Measurements from ENCODE around the gene XKR8. TPM values are rescaled to one million over a fixed set of nuclear protein-coding genes. Genes with fewer than 3 reads are reported as not detected.
A peak's percentile ranks its signal among the peaks of the same experiment; 100 is the strongest.

Gene XKR8
- total and polyA plus RNA-seq, 7 donors: 4.2 to 13.8 (median 5.4) TPM

DNA sequence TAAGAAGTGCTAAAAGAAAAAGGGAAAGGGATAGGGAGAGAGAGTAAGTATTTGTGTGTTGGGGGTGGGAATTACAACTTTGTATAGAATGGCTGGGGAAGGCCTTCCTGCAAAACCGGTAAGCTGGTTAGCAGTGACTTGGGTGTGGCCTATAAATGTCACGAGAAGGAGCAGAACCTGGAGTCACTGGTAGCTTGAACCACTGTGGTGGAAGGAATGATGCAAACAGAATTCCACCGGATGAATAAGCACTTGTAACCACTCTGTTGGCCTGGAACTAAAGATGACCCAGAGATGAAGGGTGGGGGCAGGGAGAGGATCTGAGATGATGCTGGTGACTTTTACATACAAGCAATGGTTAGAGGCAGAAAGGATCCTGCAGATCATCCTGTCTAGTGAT lies 8.9 kb downstream of the XKR8 start:
- no peak for TF ChIP-seq POLR2AphosphoS5 (IDR thresholded peaks at IDR 0.05)
- no peak for TF ChIP-seq EP300 (IDR thresholded peaks at IDR 0.05)
- TF ChIP-seq, protein P1, sequence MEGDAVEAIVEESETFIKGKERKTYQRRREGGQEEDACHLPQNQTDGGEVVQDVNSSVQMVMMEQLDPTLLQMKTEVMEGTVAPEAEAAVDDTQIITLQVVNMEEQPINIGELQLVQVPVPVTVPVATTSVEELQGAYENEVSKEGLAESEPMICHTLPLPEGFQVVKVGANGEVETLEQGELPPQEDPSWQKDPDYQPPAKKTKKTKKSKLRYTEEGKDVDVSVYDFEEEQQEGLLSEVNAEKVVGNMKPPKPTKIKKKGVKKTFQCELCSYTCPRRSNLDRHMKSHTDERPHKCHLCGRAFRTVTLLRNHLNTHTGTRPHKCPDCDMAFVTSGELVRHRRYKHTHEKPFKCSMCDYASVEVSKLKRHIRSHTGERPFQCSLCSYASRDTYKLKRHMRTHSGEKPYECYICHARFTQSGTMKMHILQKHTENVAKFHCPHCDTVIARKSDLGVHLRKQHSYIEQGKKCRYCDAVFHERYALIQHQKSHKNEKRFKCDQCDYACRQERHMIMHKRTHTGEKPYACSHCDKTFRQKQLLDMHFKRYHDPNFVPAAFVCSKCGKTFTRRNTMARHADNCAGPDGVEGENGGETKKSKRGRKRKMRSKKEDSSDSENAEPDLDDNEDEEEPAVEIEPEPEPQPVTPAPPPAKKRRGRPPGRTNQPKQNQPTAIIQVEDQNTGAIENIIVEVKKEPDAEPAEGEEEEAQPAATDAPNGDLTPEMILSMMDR (IDR thresholded peaks at IDR 0.05): no peak
- no peak for TF ChIP-seq POLR2A (IDR thresholded peaks at IDR 0.05)
- 21 to 56% methylated on average over 3 of the region's 3 CpGs for whole genome bisulfite sequencing, 2 donors
- no peak overlapping the region for H3K4me3 ChIP-seq
- peak overlapping the region in 2 of 4 donors; percentile 39 to 55 for H3K27ac ChIP-seq
- no peaks in the 10 kb centered on the region for H3K9me3 ChIP-seq
- peaks cover 8 to 49% (median 9%) of the 10 kb centered on the region in 4 donors for H3K36me3 ChIP-seq
- DNase-seq: no peak
- intact Hi-C loops (cut with DNase I): no loop called here
- no peaks in the 10 kb centered on the region for H3K27me3 ChIP-seq
- H3K4me1 ChIP-seq: peaks cover 0 to 29% (median 24%) of the 10 kb centered on the region in 4 donors

DNA sequence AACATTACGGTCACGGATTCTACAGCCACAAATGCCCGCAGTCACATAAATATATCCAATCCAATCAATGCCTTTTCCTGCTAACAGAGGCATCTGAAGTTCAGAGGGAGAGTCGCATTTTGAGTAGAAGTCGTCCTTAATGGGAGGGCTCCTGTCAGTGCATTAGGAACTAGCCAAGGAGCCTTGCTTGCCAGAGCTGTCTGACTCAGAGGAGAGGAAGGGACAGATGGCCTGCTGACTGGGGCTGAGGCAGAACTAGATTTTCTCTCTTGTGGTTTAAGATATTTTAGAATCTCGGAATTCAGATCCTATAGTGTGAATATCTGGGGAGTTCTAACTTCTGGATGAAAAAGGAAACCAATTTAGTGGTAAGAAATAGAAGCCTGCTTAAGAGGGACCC lies 10.6 kb downstream of the XKR8 start:
- peak; percentile 81 for DNase-seq
- H3K9me3 ChIP-seq: no peaks in the 10 kb centered on the region
- WGBS, 2 donors: 86 to 90% methylated on average over 6 of the region's 6 CpGs
- intact Hi-C loops (cut with DNase I): no loop called here
- peak overlapping the region in 3 of 4 donors; percentile 7 to 60 (median 38) for H3K27ac ChIP-seq
- H3K27me3 ChIP-seq: no peaks in the 10 kb centered on the region
- H3K4me1 ChIP-seq: peaks cover 0 to 29% (median 24%) of the 10 kb centered on the region in 4 donors
- TF ChIP-seq POLR2AphosphoS5 (IDR thresholded peaks at IDR 0.05): no peak
- TF ChIP-seq POLR2A (IDR thresholded peaks at IDR 0.05): no peak
- TF ChIP-seq, protein P1 (IDR thresholded peaks at IDR 0.05): no peak
- TF ChIP-seq EP300 (IDR thresholded peaks at IDR 0.05): no peak
- no peak overlapping the region for H3K4me3 ChIP-seq
- peaks cover 8 to 44% (median 13%) of the 10 kb centered on the region in 4 donors for H3K36me3 ChIP-seq

DNA sequence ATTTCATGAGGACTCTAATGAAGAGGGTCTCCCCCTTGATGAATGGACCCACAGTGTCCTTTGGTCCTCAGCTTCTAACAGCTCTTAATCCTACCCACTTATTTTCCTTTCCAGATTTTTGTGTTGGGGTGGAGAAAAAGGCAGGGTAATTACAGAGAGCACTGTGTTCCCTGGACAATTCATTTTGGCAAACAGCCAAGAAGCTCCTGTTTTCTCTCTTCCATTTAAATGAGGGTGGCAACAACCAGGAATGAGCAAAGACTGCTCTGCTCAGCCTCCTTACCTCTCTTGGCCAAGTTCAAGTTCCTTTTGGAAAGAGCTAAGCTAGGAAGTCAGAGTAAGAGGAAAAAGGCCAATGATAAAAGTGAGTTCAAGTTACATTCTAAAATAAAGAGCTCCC lies 11.9 kb downstream of the XKR8 start:
- H3K27ac ChIP-seq: peak overlapping the region in 3 of 4 donors; percentile 32 to 43 (median 38)
- H3K4me3 ChIP-seq: no peak overlapping the region
- H3K4me1 ChIP-seq: peaks cover 0 to 29% (median 24%) of the 10 kb centered on the region in 4 donors
- TF ChIP-seq, protein P1 (IDR thresholded peaks at IDR 0.05): no peak
- peak in 1 of 4 donors; percentile 27 for TF ChIP-seq POLR2AphosphoS5 (IDR thresholded peaks at IDR 0.05)
- no peaks in the 10 kb centered on the region for H3K9me3 ChIP-seq
- peaks cover 6 to 43% (median 10%) of the 10 kb centered on the region in 4 donors for H3K36me3 ChIP-seq
- H3K27me3 ChIP-seq: no peaks in the 10 kb centered on the region
- intact Hi-C loops (cut with DNase I): no loop called here
- DNase-seq: no peak

DNA sequence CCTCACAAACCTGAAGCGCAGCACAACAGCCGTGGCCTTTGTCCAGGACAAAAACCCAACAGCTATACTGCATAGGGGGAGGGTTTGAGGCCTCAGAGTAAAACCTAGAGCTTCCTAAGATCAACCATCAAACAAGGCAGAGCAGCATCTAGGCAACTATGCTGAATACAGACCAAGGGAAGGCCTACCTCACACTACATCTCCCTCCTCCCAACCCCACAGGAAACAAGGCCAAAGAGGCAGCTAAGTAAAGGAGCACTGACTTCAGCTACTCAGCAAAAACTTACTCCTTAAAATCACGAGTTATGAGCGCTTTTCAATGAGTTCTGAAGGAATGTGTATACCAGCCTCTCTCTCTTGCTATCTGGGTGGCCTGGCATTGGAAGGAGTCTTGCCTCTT lies 12.4 kb downstream of the XKR8 start:
- no peaks in the 10 kb centered on the region for H3K9me3 ChIP-seq
- no peaks in the 10 kb centered on the region for H3K27me3 ChIP-seq
- H3K27ac ChIP-seq: peak overlapping the region in 3 of 4 donors; percentile 32 to 43 (median 38)
- H3K4me3 ChIP-seq: no peak overlapping the region
- 81 to 94% methylated on average over 4 of the region's 4 CpGs for WGBS, 2 donors
- no peak for DNase-seq
- peaks cover 1 to 43% (median 5%) of the 10 kb centered on the region in 4 donors for H3K36me3 ChIP-seq
- intact Hi-C loops (cut with DNase I): no loop called here
- H3K4me1 ChIP-seq: peaks cover 0 to 29% (median 24%) of the 10 kb centered on the region in 4 donors
- no peak for TF ChIP-seq POLR2AphosphoS5 (IDR thresholded peaks at IDR 0.05)
- no peak for TF ChIP-seq POLR2A (IDR thresholded peaks at IDR 0.05)
- no peak for TF ChIP-seq EP300 (IDR thresholded peaks at IDR 0.05)
- TF ChIP-seq, protein P1 (IDR thresholded peaks at IDR 0.05): no peak

Measured in sigmoid colon (tissue), 7 donors.